Daoy (cell line): ENCODE data around the gene KCNG1. TPM values are rescaled to one million over a fixed set of nuclear protein-coding genes. Genes with fewer than 3 reads are reported as not detected.
A peak's percentile ranks its signal among the peaks of the same experiment; 100 is the strongest.

ENCODE experiments used
- DNase-seq: peaks from one replicate; pipeline ENCODE4 v3.0.0-alpha.2; 2015; ENCODE audit warnings: low read depth
- total RNA-seq: library from RNA; depleted of rRNA; stranded (reverse); fragments of >200 nt; shearing (Covaris generic); gene quantifications from 2 replicates; pipeline ENCODE4 v1.2.3, GENCODE V29; 2014

The KCNG1 gene
- total RNA-seq, 1 experiment from 2014 or later = 71.9 TPM

- DNase-seq = no peak
Observed at GRCh38 chr20:51036827-51037531, 14.1 kb upstream of the KCNG1 start.

- no peak for DNase-seq
Observed at GRCh38 chr20:51036226-51036625, 13.3 kb upstream of the KCNG1 start.

GRCh38 chr20:51034988-51035656 lies 12.2 kb upstream of the KCNG1 start:
- DNase-seq = no peak

GRCh38 chr20:51034476-51034875 lies 11.6 kb upstream of the KCNG1 start:
- no peak for DNase-seq

- no peak for DNase-seq
Observed at GRCh38 chr20:51029963-51030920, 7.3 kb upstream of the KCNG1 start.

- DNase-seq = no peak
Observed at GRCh38 chr20:51029556-51029955, 6.6 kb upstream of the KCNG1 start.

- no peak for DNase-seq
Observed at GRCh38 chr20:51028616-51029212, 5.8 kb upstream of the KCNG1 start.

- DNase-seq = no peak
Observed at GRCh38 chr20:51027035-51027795, 4.3 kb upstream of the KCNG1 start.

- DNase-seq = no peak
Observed at GRCh38 chr20:51026269-51026668, 3.4 kb upstream of the KCNG1 start.

GRCh38 chr20:51024761-51025160 lies 1.9 kb upstream of the KCNG1 start:
- no peak for DNase-seq

GRCh38 chr20:51023617-51024155 lies 779 bp upstream of the KCNG1 start:
- no peak for DNase-seq

- DNase-seq = peak; percentile 21
Observed at GRCh38 chr20:51022227-51022802, 592 bp downstream of the KCNG1 start.

GRCh38 chr20:51021067-51022025 lies 1.6 kb downstream of the KCNG1 start:
- peak; percentile 32 for DNase-seq

- DNase-seq = no peak
Observed at GRCh38 chr20:51020657-51021056, 2.2 kb downstream of the KCNG1 start.

GRCh38 chr20:51019656-51020592 lies 3.0 kb downstream of the KCNG1 start:
- no peak for DNase-seq

- DNase-seq = no peak
Observed at GRCh38 chr20:51017251-51017650, 5.7 kb downstream of the KCNG1 start.

GRCh38 chr20:51016521-51016920 lies 6.4 kb downstream of the KCNG1 start:
- DNase-seq = no peak
